GM12801 (cell line): ENCODE data around the gene PRM3.

ENCODE experiments used
- TF ChIP-seq, protein P1 (sequence below): IDR thresholded peaks from one replicate; pipeline ENCODE4 v1.5.1; 2011; ENCODE audit warnings: control low read depth; ENCODE audit not compliant: insufficient read length; ENCODE audit errors: extremely low read depth

The PRM3 gene

DNA sequence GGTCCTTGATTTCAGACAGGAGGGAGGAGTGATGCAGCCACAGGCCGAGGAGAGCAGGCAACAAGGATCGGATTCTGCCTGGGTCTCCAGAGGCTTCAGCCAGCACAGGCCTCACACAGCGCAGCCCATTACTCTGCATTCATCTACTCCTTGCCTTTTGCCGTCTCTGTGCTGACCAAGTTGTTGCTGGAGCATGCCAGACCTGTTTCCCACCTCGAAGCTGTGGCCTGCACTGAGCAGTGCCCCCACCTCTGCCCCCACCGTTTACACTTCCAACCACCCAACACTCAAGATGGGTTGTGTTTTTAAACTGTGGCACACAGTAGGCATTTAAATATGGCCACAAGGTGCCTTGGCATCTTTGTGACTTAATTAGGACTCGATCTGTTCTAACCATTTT lies 1.5 kb upstream of the PRM3 start:
- TF ChIP-seq, protein P1, sequence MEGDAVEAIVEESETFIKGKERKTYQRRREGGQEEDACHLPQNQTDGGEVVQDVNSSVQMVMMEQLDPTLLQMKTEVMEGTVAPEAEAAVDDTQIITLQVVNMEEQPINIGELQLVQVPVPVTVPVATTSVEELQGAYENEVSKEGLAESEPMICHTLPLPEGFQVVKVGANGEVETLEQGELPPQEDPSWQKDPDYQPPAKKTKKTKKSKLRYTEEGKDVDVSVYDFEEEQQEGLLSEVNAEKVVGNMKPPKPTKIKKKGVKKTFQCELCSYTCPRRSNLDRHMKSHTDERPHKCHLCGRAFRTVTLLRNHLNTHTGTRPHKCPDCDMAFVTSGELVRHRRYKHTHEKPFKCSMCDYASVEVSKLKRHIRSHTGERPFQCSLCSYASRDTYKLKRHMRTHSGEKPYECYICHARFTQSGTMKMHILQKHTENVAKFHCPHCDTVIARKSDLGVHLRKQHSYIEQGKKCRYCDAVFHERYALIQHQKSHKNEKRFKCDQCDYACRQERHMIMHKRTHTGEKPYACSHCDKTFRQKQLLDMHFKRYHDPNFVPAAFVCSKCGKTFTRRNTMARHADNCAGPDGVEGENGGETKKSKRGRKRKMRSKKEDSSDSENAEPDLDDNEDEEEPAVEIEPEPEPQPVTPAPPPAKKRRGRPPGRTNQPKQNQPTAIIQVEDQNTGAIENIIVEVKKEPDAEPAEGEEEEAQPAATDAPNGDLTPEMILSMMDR, result no peak

DNA sequence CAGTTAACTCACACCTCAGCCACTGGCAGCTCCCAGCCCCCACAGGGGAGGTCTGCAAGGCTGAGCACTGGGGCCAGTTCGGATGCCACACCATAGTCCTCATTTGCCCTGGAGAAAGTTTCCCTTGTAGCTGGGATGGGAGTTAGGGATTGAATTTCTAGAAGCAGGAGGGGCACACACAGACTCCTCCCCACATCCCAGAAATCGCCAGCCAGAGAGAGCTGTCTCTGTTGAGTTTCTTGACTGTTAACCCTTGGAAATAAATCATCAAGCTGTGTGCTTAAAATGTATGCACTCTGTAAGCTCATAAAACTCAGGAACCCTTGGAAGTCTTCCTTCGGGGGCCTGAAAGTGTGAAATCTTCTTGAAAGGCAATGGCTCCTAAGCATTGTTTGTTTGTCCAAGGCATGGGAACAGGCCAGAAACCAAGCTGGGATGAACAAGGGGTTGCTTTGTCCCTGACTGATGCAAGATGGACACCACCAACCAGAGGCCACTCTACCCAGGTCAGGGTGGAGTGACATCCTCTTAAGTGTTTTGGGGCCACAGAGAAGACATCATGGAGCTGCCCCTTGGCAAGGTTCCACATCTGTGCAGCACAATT lies 394 bp upstream of the PRM3 start:
- TF ChIP-seq, protein P1, result no peak

DNA sequence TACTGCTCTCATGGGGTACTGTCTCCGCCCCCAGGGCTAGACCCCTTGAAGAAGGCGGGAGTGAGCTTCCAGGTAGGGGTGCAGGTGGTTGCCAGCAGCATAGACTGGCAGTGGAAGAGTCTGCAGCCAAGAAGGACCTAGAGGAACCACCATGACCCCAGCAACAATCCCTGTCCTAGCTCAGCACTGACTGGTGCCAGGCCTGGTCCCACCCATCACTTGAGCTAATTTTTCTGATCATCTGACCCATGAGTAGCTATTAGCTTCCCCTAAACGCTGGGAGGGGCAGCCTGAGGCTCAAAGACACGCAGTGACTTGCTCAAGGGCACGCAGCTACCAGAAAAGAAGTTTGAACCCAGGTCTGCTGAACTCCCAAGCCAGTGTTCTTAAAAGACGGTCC lies 945 bp downstream of the PRM3 start:
- TF ChIP-seq, protein P1, result no peak

DNA sequence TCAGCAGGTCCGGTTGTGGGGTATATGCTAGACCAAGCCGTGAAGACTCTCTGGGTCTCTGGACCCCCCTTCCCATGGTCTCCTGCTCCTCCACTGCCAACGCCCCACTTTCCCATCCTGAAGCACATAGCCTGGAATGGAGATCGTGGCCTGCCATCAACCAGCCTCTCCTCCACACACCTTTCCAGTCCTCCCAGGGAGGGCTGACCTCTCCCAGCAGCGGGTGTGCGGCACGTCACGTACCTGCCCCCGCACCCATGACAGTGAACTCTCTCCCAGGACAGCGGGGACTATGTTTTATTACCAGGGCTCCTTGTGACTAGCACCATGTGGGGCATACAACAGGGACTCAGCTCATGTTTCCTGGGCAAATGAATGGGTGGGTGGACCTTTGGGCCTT lies 1.8 kb downstream of the PRM3 start:
- TF ChIP-seq, protein P1, result no peak

DNA sequence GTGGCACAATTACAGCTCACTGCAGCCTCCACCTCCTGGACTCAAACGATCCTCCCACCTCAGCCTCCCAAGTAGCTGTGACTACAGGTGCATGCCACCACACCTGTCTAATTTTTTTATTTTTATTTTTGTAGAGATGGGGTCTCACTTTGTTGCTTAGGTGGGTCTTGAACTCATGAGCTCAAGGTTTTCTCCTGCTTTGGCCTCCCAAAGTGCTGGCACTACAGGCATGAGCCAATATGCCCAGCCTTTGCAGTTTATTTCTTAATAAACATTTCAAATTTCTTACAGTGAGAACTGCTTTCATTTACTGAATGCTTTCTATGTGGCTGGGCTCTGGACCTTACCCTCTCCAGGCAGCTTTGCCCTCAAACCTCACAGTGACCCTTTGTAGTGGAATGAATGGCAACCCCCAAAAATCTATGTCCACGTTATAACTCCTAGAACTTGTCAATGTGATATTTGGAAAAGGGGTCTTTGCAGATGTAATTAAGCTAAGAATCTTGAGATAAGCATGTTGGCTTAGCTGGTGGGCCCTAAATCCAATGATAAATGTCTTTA lies 2.7 kb downstream of the PRM3 start:
- TF ChIP-seq, protein P1, result no peak

DNA sequence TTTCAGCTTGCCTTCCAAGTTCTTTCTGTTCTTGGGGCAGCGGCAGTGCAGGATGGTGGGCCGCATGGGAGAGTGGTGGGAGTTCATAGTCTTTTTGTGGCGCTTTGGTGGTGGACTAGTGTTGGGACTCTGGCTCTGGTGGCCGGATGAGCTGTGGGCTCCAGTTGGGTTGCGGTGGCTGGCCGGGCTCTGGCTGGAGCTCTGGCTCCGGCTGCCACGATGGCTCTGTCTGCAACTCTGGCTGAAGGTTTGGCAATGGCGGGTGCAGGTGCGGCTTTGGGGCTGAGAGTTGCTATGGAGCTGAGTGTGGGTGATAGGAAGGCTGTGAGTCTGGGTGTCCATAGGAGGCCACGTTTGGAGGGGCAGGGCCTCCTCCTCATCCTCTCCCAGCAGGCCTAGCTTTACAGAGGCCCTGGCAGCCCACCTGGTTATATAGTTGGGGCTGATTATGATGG lies 4.5 kb downstream of the PRM3 start, which contains the start of gene TNP2:
Gene TNP2 (minus strand): TSS at position 405 of the 455 bp plus-strand sequence. CDS start 63 bp downstream, at position 342.
- TF ChIP-seq, protein P1, result no peak

DNA sequence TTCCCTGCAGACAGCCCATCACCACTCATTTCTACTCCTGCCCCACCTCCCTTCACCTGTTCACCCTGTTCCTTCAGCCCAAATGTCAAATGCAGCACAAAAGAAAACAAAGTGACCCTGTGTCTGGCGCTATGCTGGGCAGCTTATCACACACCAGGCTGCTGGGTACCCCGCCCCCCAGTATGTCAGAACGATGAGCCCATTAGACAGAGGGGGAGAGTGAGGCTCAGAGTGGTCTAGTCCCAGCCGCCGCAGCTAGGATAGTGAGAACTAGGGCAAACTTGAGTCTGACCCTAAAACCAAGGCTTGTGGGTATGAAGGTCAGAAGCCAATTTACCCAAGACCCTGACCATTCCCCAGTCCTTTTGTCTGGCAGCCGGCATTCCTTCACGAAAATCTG lies 8.3 kb downstream of the PRM3 start:
- TF ChIP-seq, protein P1, result no peak
